Upper lobe of right lung (tissue), 1 donor: Measurements from ENCODE around the gene TMPO. TPM values are rescaled to one million over a fixed set of nuclear protein-coding genes. Genes with fewer than 3 reads are reported as not detected.

Experiments used
- ATAC-seq: fragments of 200-7000 bp; cut with Tn5 transposase; one replicate; pipeline ENCODE4 v1.9.1; 2020; ENCODE audit warnings: mild to moderate bottlenecking, moderate library complexity
- DNase-seq: peaks from one replicate; pipeline ENCODE4 v3.0.0-alpha.2; 2020
- H3K27ac ChIP-seq: fragments of 200-600 bp; one replicate; pipeline ENCODE4 v1.8.0; 2022
- H3K27me3 ChIP-seq: fragments of 200-600 bp; one replicate; pipeline ENCODE4 v1.8.0; 2022; ENCODE audit warnings: mild to moderate bottlenecking
- H3K36me3 ChIP-seq: fragments of 200-600 bp; one replicate; pipeline ENCODE4 v1.8.0; 2022
- H3K4me1 ChIP-seq: fragments of 200-600 bp; one replicate; pipeline ENCODE4 v1.8.0; 2022
- H3K4me3 ChIP-seq: fragments of 200-600 bp; one replicate; pipeline ENCODE4 v1.8.0; 2022; ENCODE audit warnings: mild to moderate bottlenecking
- H3K9me3 ChIP-seq: fragments of 200-600 bp; one replicate; pipeline ENCODE4 v1.8.0; 2022
- intact Hi-C: fragments of 100-400 bp; cut with DNase I; formaldehyde crosslinking; loops from one replicate; pipeline ENCODE4 v1.11.0; 2022
- total RNA-seq: library from RNA; stranded (reverse); fragmentation: NEBNext Ultra II Directional; extraction: Animal tissue kit (Norgen Biotek cat#: 25700); gene quantifications from one replicate; pipeline ENCODE4 v1.2.1, GENCODE V29; 2021
- TF ChIP-seq, protein P1 (sequence below): fragments of 200-600 bp; IDR thresholded peaks from one replicate; pipeline ENCODE4 v1.8.0; 2022; ENCODE audit warnings: antibody characterized with exemption
- donor health status: DM: no; HTN: yes; CAD: no; lungs with severe emphysema.

The TMPO gene
- total RNA-seq, 1 donor from 2014 or later = 63.1 TPM

DNA sequence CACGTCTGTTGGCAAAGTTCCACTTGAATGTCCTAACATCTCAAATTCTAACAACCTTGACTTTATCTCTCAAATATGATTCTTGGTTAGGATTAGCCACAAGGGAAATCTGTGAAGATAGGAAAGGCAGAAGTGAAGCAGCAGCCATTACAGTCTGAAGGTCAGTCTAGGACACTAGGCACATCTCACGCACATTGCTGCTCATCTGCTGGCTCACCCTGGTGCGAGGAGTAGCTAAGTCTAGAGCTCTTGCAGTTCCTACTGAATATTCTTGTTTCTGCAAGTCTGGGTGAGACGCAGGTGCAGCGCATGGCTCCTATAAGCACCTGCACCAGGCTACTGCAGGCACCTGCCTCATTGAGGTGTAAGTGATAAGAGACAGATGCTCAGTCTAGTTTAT, 71.7 kb downstream of the TMPO start:
- H3K27me3 ChIP-seq = no peaks in the 10 kb centered on the region
- ATAC-seq = no peak

DNA sequence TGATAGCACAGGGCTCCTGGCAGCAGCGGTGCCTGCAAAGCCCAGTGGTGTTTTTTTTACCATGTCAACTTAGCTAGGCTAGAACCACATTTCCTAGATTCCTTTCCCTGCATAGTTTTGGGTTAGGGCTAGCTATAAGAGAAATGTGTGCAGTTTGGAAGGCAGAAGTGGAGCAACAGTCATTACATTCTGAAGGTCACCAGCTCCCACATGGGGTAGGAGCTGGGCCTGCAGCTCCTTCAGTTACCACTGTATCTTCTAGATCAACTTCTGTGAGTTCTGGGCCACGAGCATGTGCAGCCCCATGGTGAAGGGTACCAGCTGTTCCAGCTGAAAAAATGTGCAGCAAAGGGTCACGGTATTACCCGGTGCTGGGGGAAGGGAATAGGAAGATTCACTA, 75.8 kb downstream of the TMPO start:
- peaks cover 11% of the 10 kb centered on the region for H3K4me1 ChIP-seq
- no peak overlapping the region for H3K4me3 ChIP-seq
- intact Hi-C loops = no loop called here
- DNase-seq (no peak), ATAC-seq (no peak)
- H3K27me3 ChIP-seq = no peaks in the 10 kb centered on the region
- TF ChIP-seq, protein P1, sequence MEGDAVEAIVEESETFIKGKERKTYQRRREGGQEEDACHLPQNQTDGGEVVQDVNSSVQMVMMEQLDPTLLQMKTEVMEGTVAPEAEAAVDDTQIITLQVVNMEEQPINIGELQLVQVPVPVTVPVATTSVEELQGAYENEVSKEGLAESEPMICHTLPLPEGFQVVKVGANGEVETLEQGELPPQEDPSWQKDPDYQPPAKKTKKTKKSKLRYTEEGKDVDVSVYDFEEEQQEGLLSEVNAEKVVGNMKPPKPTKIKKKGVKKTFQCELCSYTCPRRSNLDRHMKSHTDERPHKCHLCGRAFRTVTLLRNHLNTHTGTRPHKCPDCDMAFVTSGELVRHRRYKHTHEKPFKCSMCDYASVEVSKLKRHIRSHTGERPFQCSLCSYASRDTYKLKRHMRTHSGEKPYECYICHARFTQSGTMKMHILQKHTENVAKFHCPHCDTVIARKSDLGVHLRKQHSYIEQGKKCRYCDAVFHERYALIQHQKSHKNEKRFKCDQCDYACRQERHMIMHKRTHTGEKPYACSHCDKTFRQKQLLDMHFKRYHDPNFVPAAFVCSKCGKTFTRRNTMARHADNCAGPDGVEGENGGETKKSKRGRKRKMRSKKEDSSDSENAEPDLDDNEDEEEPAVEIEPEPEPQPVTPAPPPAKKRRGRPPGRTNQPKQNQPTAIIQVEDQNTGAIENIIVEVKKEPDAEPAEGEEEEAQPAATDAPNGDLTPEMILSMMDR = no peak
- no peak overlapping the region for H3K27ac ChIP-seq
- H3K36me3 ChIP-seq = peaks cover 6% of the 10 kb centered on the region
- H3K9me3 ChIP-seq = no peaks in the 10 kb centered on the region

More for the DNA sequence above, 71.7 kb downstream of the TMPO start:
- Histone ChIP-seq H3K36me3 (no peaks in the 10 kb centered on the region), H3K4me1 (no peaks in the 10 kb centered on the region), H3K27ac (no peak overlapping the region), H3K9me3 (no peaks in the 10 kb centered on the region), H3K4me3 (no peak overlapping the region)
- intact Hi-C loops = no loop called here
- no peak for DNase-seq
- TF ChIP-seq, protein P1 = no peak

DNA sequence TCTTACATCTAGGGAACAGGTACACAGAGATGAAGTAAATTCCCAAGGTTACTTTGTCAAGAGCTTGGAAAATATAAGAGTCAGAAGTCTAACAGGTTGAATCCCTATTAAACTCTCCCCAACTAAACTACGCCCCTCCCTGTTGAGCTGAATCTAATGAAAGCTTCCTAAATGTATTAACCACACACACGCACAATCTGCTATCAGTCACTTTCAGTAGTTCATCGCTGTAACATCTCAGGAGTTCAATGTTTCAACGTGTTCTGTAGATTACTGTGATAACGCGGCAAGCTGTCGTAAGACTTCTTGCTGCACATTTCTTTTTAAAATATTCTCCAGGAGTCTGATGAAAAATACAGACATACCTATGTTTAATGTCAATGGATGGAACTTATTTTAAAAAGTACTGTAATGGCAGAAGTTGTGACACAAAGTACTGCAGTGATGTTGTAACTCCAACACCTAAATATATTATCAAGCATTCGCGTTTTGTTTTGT, 77.5 kb downstream of the TMPO start:
- H3K4me1 ChIP-seq = peaks cover 18% of the 10 kb centered on the region
- ATAC-seq (no peak), DNase-seq (no peak)
- intact Hi-C loops = no loop called here
- H3K27ac ChIP-seq = peak overlapping the region; percentile 99
- H3K4me3 ChIP-seq = peak overlapping the region; percentile 98
- H3K9me3 ChIP-seq = no peaks in the 10 kb centered on the region
- TF ChIP-seq, protein P1 = no peak
- no peaks in the 10 kb centered on the region for H3K27me3 ChIP-seq
- peaks cover 22% of the 10 kb centered on the region for H3K36me3 ChIP-seq

DNA sequence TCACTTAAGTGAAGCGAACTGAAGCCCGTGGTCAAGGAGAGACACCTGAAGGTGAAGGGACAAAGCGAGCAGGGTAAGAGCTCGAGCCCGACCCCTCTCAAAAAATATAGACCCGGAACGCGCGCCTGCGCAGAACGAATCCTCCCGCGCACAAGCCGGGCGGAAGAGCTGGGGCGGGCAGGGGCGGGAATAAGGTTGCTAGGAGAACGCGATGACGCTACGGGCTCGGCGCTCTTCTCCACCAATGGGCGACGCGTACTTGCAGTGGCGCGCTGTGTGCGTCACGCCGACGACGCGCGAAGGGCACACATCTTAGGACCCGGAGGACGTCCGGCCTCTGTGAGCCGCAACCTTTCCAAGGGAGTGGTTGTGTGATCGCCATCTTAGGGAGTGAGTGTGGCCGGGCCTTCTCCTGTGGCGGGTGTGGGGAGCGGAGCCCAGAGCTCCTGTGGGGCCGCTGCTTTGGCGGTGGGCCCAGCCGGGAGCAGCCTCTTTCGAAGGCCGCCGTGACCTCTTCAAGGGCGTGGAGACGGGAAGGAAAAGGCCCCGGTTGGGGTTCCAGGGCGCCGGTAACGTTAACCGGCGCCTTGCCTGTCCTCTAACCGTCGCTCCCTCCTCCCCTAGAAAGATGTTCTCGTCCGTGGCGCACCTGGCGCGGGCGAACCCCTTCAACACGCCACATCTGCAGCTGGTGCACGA, 78.1 kb downstream of the TMPO start, which contains the start of gene SLC25A3:
Gene SLC25A3, plus strand, starts transcription at position 336 of the 699 bp plus-strand sequence. Its CDS starts 293 bp downstream, at position 629.
- H3K9me3 ChIP-seq = no peaks in the 10 kb centered on the region
- intact Hi-C loops = no loop called here
- ATAC-seq = peak; percentile 99

DNA sequence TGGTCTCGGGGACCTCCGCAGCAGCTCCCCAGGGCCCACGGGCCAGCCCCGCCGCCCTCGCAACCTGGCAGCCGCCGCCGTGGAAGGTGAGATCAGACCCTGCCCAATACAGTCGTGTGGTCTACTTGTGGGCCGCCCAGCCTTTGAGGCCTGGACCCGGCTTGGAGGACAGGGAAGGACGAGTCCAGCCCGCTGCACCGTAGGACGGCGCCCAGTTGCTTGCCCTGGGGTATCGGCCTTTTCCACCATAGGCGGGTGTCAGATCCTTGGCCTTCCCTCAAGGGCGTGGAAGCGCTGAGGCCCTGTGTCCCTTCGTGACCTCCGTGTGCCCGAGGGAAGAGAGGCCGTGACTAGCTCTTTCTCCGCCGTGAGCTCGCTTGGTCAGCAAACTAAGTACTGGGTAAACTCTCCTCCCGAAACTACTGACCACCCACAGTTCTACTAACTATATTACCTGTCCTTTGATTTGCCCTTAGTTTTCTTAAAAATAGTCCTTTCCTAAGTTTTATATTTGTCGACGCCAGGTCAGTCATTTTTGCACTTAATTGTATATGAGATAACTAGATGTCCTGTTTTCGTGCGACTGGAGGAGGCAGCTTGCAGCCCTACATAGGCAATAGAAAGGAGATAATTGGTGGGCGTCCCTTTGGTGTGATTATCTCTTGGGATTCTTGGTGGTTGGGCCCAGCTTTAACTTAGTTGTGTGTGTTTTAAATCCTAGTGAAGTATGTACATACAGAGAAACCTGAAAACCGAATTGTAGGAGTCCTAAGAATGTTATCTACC, 78.9 kb downstream of the TMPO start:
- Histone ChIP-seq H3K4me3 (peak overlapping the region; percentile 98), H3K27me3 (no peaks in the 10 kb centered on the region), H3K4me1 (peaks cover 18% of the 10 kb centered on the region), H3K27ac (peak overlapping the region; percentile 99), H3K9me3 (no peaks in the 10 kb centered on the region), H3K36me3 (peaks cover 36% of the 10 kb centered on the region)
- peak; percentile 66 for ATAC-seq
- TF ChIP-seq, protein P1 = no peak
- intact Hi-C loops = no loop called here
- DNase-seq = peak; percentile 78

More for the DNA sequence above, 78.1 kb downstream of the TMPO start, which contains the start of gene SLC25A3:
- Histone ChIP-seq H3K4me1 (peaks cover 18% of the 10 kb centered on the region), H3K36me3 (peaks cover 29% of the 10 kb centered on the region), H3K27me3 (no peaks in the 10 kb centered on the region), H3K27ac (peak within 1 kb of the TSS; percentile 99), H3K4me3 (peak within 1 kb of the TSS; percentile 98)
- TF ChIP-seq, protein P1 = no peak
- DNase-seq = peak; percentile 98
